Left ventricle myocardium superior (tissue), 1 donor: ENCODE measurements around the gene DNAJC11. TPM values are rescaled to one million over a fixed set of nuclear protein-coding genes. Genes with fewer than 3 reads are reported as not detected.
A peak's percentile ranks its signal among the peaks of the same experiment; 100 is the strongest.
"Not testable (repeated sequence)": the region's sequence is repeated elsewhere in the genome, so short reads cannot be mapped to it uniquely, and the experiment has no call there.

ENCODE experiments used
- ATAC-seq: fragments of 200-7000 bp; cut with Tn5 transposase; one replicate; pipeline ENCODE4 v1.9.1; 2020; ENCODE audit warnings: mild to moderate bottlenecking, moderate library complexity
- DNase-seq: peaks from one replicate; pipeline ENCODE4 v3.0.0-alpha.2; 2020
- intact Hi-C: fragments of 100-400 bp; cut with micrococcal nuclease; formaldehyde crosslinking; loops from one replicate; pipeline ENCODE4 v1.11.0; 2022
- total RNA-seq: library from RNA; stranded (reverse); fragmentation: NEBNext Ultra II Directional; extraction: Animal tissue kit (Norgen Biotek cat#: 25700); gene quantifications from one replicate; pipeline ENCODE4 v1.2.1, GENCODE V29; 2021
- donor health status: DM: no; HTN: yes; CAD: no; lungs with severe emphysema.

Gene DNAJC11
- total RNA-seq, 1 donor from 2014 or later, result 78.6 TPM

GRCh38 chr1:6700853-6701436 is 671 bp downstream of the DNAJC11 start:
- intact Hi-C loops, result no loop called here
- ATAC-seq (no peak), DNase-seq (no peak)

GRCh38 chr1:6699915-6700314 is 1.7 kb downstream of the DNAJC11 start:
- ATAC-seq, DNase-seq, intact Hi-C loops: not testable (repeated sequence)

GRCh38 chr1:6695868-6696267 is 5.7 kb downstream of the DNAJC11 start:
- no peak for ATAC-seq
- intact Hi-C loops, result no loop called here
- DNase-seq, result no peak

- ATAC-seq (no peak), DNase-seq (no peak)
- intact Hi-C loops, result no loop called here
Observed at GRCh38 chr1:6694121-6694713, 7.4 kb downstream of the DNAJC11 start.

- DNase-seq, result no peak
- no peak for ATAC-seq
- intact Hi-C loops, result no loop called here
Observed at GRCh38 chr1:6692956-6693355, 8.7 kb downstream of the DNAJC11 start.

GRCh38 chr1:6691507-6691906 is 10.1 kb downstream of the DNAJC11 start:
- intact Hi-C loops, result no loop called here
- DNase-seq (no peak), ATAC-seq (peak; percentile 45)

- intact Hi-C loops, result no loop called here
- DNase-seq, result no peak
- no peak for ATAC-seq
Observed at GRCh38 chr1:6690186-6690585, 11.4 kb downstream of the DNAJC11 start.

GRCh38 chr1:6688757-6689156 is 12.9 kb downstream of the DNAJC11 start:
- ATAC-seq (no peak), DNase-seq (no peak)
- intact Hi-C loops, result no loop called here

- intact Hi-C loops, result no loop called here
- no peak for ATAC-seq
Observed at GRCh38 chr1:6688001-6688400, 13.6 kb downstream of the DNAJC11 start.

GRCh38 chr1:6686294-6686693 is 15.3 kb downstream of the DNAJC11 start:
- DNase-seq, result no peak

More at GRCh38 chr1:6688001-6688400, 13.6 kb downstream of the DNAJC11 start:
- no peak for DNase-seq

GRCh38 chr1:6685381-6685780 is 16.2 kb downstream of the DNAJC11 start:
- intact Hi-C loops, result no loop called here
- no peak for ATAC-seq
- DNase-seq, result no peak

More at GRCh38 chr1:6686294-6686693, 15.3 kb downstream of the DNAJC11 start:
- intact Hi-C loops, result no loop called here
- peak; percentile 93 for ATAC-seq

GRCh38 chr1:6683434-6683833 is 18.2 kb downstream of the DNAJC11 start:
- intact Hi-C loops, result no loop called here
- DNase-seq (no peak), ATAC-seq (no peak)

GRCh38 chr1:6675941-6676340 is 25.7 kb downstream of the DNAJC11 start:
- ATAC-seq (no peak), DNase-seq (no peak)
- intact Hi-C loops, result no loop called here

- DNase-seq (no peak), ATAC-seq (no peak)
- intact Hi-C loops, result no loop called here
Observed at GRCh38 chr1:6674771-6675170, 26.8 kb downstream of the DNAJC11 start.

- DNase-seq (no peak), ATAC-seq (no peak)
- intact Hi-C loops, result no loop called here
Observed at GRCh38 chr1:6673816-6674398, 27.7 kb downstream of the DNAJC11 start.

GRCh38 chr1:6672558-6672957 is 29.1 kb downstream of the DNAJC11 start:
- peak; percentile 95 for ATAC-seq
- intact Hi-C loops, result no loop called here

GRCh38 chr1:6668503-6668902 is 33.1 kb downstream of the DNAJC11 start:
- intact Hi-C loops, result no loop called here
- ATAC-seq (no peak), DNase-seq (no peak)

More at GRCh38 chr1:6672558-6672957, 29.1 kb downstream of the DNAJC11 start:
- peak; percentile 53 for DNase-seq

- DNase-seq, result no peak
- peak; percentile 91 for ATAC-seq
- intact Hi-C loops, result no loop called here
Observed at GRCh38 chr1:6667139-6667538, 34.5 kb downstream of the DNAJC11 start.

- no peak for DNase-seq
- intact Hi-C loops, result no loop called here
- peak; percentile 52 for ATAC-seq
Observed at GRCh38 chr1:6666696-6667095, 34.9 kb downstream of the DNAJC11 start.

GRCh38 chr1:6662468-6662867 is 39.1 kb downstream of the DNAJC11 start:
- DNase-seq, ATAC-seq, intact Hi-C loops: not testable (repeated sequence)
